D341Med (cell line): ENCODE results near the gene BCKDK.
A peak's percentile ranks its signal among the peaks of the same experiment; 100 is the strongest.
"Not testable (repeated sequence)": the region's sequence is repeated elsewhere in the genome, so short reads cannot be mapped to it uniquely, and the experiment has no call there.

ENCODE experiments used
- DNase-seq: peaks from one replicate; pipeline ENCODE4 v3.0.0; 2012; ENCODE audit warnings: low spot score

Gene BCKDK

GRCh38 chr16:31142109-31143010, 34.2 kb downstream of the BCKDK start:
- peak; percentile 99 for DNase-seq

DNA sequence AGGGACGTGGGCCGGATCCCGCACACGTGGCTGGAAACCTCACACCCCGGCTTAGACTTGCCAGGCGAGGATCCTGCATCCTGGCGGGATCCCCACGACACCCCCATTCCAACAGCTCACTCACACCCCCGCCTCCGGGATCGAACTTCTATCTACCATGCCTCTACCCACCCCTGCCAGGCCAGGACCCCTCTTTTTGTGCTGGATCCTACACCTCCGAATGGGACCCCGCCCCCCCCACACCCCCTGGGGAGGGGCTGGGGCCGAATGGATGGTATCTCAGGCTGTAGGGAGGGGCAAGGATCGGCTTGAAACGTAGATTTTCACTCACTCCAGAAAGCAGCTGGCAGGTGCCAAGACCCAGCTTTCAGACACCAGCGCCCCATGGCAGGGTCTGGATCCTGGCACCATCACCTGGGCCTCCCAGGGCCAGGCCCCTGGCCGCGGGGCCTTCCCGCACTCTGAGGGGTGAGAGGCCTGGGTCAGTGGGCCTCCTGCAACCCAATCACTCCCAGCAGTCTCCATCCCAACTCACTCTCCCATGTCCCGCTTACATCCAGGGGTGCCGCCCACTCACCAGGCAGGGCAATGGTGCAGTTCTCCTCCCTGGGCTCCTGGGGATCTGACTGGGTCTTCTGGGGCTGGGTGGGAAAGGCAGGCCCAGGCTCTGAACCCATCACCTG, 35.0 kb downstream of the BCKDK start:
- no peak for DNase-seq

- DNase-seq = no peak
Measured at GRCh38 chr16:31143694-31144148, 35.5 kb downstream of the BCKDK start.

- DNase-seq = not testable (repeated sequence)
Measured at GRCh38 chr16:31144418-31144817, 36.2 kb downstream of the BCKDK start.

DNA sequence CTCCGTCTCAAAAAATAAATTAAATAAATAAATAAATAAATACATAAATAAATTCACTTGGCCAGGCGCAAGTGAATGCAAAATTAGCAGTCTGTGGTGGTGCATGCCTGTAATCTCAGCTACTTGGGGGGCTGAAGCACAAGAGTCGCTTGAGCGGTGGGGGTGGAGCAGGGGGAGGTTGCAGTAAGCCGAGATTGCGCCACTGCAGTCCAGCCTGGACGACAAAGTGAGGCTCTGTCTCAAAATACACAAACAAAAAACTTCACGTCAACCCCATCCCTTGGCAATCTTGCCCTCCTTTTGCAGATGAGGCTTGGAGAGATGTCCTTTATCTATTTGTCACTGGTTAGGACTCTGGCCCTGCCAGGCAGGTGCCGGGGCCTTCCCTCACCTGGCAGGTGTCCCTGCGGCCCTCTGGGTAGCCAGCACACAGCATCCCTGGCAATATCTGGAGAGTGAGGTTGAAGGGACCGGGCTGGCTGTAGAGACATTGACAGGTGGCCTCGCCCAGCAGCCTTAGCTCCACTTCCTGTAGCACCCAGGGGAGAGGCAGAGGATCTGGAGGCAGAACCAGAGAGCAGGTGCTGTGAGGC, 37.3 kb downstream of the BCKDK start:
- no peak for DNase-seq

GRCh38 chr16:31147574-31147973, 39.4 kb downstream of the BCKDK start:
- no peak for DNase-seq

GRCh38 chr16:31148281-31148728, 40.1 kb downstream of the BCKDK start:
- peak; percentile 34 for DNase-seq

DNA sequence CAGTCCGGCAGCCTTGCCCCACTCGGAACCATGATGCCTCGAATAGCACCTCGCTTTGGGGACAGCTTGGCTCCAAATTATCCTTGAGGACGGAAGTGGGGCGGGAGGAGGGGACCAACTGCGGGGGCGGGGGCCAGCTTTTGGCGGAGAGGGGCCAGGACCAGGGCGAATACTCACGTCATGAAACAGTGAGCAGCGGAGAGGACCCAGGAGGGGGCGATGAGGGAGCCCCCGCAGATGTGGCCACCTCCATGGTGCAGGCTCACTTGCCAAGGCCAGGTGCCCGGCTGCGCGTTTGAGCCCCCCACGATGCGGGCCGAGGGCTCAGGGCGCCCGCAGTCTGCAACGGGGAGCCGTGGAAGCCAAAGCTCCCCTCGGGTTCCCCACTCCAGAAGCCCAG, 40.7 kb downstream of the BCKDK start:
- no peak for DNase-seq

GRCh38 chr16:31149332-31149731, 41.1 kb downstream of the BCKDK start:
- no peak for DNase-seq

DNA sequence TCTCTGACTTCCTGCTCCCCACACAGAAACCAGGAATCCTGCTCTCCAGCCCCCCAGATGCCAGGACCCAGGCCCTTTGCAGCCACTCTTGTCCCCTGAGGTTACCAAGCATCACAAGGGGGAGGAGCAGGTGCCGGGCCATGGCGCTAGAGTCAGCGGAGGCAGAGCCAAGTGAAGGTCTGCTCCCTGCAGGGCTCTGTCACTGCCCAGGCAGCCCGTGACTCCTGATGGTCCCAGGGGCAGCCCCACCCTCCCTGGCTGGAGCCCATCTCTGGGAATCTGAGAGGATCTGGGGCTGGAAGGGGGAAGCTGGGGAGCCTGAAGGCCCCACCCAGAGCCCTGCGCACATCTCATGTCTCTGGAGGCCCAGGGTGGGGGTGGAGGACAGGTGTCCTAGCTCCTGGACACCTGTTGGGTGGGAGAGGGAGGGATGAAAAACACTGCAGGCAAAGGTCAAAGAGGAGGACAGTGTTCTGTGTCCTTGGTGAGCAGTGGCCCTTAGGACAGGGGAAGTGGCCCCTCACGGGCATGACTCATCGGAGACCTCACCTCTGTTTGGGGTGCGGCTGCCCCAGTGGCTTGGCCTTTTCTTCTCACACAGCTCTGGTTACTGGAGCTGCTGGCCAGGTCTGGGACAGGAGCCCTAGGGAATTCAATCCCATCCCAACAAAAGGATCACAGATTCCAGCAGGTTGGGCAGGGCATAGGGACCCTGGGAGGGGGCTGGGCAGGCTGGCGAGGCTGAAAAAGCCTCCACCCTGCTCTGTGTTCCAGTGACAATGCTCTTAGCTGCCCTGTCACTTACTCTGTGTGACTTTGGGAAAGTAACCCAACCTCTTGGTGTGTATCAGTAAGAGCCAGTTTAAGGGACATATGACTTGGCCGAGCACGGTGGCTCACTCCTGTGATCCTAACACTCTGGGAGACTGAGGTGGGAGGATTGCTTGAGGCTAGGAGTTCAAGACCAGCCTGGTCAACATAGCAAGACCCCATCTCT, 42.0 kb downstream of the BCKDK start, which contains the start of gene PRSS36:
Gene PRSS36 (minus strand): TSS at position 173 of the 997 bp plus-strand sequence. CDS start 31 bp downstream, at position 142.
- DNase-seq = no peak

- DNase-seq = not testable (repeated sequence)
Measured at GRCh38 chr16:31150976-31151375, 42.8 kb downstream of the BCKDK start.

DNA sequence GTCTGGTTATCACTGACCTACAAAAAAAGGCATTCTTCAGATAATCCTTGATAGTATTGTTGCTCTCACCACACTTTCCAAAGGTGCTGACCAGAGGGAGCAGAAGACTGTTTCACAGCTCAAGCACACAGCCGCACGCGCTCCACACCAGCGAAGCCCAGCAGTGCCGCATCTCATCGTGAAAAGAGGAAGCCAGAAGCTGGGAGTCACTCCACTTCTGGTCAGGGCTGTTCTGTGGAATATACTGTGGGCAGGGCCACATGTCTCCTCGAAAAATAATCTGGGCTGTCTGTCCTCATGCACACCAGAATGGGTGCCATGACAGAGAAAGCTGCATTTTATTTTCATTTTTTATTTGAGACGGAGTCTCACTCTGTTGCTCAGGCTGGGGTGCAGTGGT, 49.0 kb downstream of the BCKDK start:
- no peak for DNase-seq
